ENCODE results near the gene PADI3. TPM values are rescaled to one million over a fixed set of nuclear protein-coding genes. Genes with fewer than 3 reads are reported as not detected.

The PADI3 gene
- total and polyA plus RNA-seq, 9 of the 15 experiments (the other 6 are each of a cell fraction or from before 2014, with no cell fraction given) = not detected

DNA sequence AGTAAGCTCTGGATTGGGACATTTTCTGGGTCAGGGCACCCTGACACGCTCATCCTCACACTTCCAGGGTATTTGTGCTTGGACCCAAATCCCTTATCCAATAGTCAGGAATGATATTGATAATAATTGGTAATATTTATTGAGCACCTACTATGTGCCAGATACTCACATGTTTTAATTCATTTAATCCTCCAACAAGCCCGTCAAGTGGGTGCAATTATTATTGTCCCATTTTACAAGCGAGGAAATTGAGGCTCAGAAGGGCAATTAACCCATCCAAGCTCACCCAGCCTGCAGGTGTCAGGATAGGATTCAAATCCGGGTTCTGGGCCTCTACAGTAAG lies 11.4 kb upstream of the PADI3 start:
- ChIA-PET POLR2A (interaction anchor here (1.3 to 1.4 kb wide), 2 partner anchors 11 to 15 kb away, joined by 4 to 5 read pairs; partner anchors contain the start of gene PADI3), CTCF (ENCODE audit: low intra/inter-chr PET ratio) (interaction anchor here (0.7 to 3.6 kb wide), 5 partner anchors 111 to 616 kb away, joined by 3 to 58 read pairs (median 4); no protein-coding TSS in a partner anchor)
- Histone ChIP-seq H3K4me3 (no peak overlapping the region), H3K79me2 (ENCODE audit: control insufficient read depth, insufficient read depth, low read length) (no peaks in the 10 kb centered on the region), H3K9me1 (ENCODE audit: control insufficient read depth, insufficient read depth, low read length) (peaks cover 4% of the 10 kb centered on the region), H3K27me3 (ENCODE audit: control insufficient read depth in 2 of 2, insufficient read depth in 2 of 2, low read length in 2 of 2) (peaks cover 16 to 53% of the 10 kb centered on the region in 2 experiments), H3K9me3 (replicated peaks; ENCODE audit: control insufficient read depth, insufficient read depth, low read depth, low read length) (no peaks in the 10 kb centered on the region), H4K20me1 (replicated peaks; ENCODE audit: control insufficient read depth, insufficient read depth, low read length) (peaks cover 7% of the 10 kb centered on the region), H2AFZ (ENCODE audit: low read depth, low read length) (no peak overlapping the region), H3K9ac (ENCODE audit: insufficient read depth in 1 of 2, low read depth in 2 of 2, low read length in 2 of 2) (no peak overlapping the region; a peak in 1 of 4 replicates), H3K36me3 (ENCODE audit: control insufficient read depth, insufficient read depth, low read length) (no peaks in the 10 kb centered on the region), H3K4me2 (ENCODE audit: insufficient read depth, low read length) (no peak overlapping the region), H3K4me1 (replicated peaks in 1 of 2; ENCODE audit: control insufficient read depth in 2 of 2, insufficient read depth in 2 of 2, low read length in 2 of 2) (peaks cover 0 to 3% of the 10 kb centered on the region in 2 experiments; a peak in 1 of 5 replicates), H3K27ac (ENCODE audit: extremely low read depth, low read depth, low read length) (no peak overlapping the region)
- ATAC-seq (no peak), DNase-seq (ENCODE audit: extremely low read depth in 1 of 4, low spot score in 3 of 4) (no peak), FAIRE-seq (no peak)
- BruUV-seq (replicated peaks) = no TSS peak
- 11% methylated on average over 4 of the region's 4 CpGs for WGBS (ENCODE audit: insufficient coverage, low coverage, missing lambda C conversion rate)
- intact Hi-C loops (cut with micrococcal nuclease) (loop anchor here (1.0 to 5.0 kb wide), 4 partner anchors 112 to 615 kb away; no protein-coding TSS in a partner anchor), in situ Hi-C loops (cut with MboI) (no loop called here)
- TF ChIP-seq RAD21 (CRISPR knock-in tag; conservative IDR thresholded peaks at IDR 0.05 in 1 of 2, IDR thresholded peaks at IDR 0.05 in 1 of 2) = peak in 1 of 2 experiments; percentile 12; a peak in 1 of 4 replicates
- TF ChIP-seq CREB3 (tag; conservative IDR thresholded peaks at IDR 0.05; ENCODE audit: low read depth) = no peak
- TF ChIP-seq CTCF (IDR thresholded peaks at IDR 0.05 in 2 of 3, conservative IDR thresholded peaks at IDR 0.05 in 1 of 3; ENCODE audit: insufficient read depth in 2 of 3, low read depth in 1 of 3, low read length in 3 of 3) = peak in 1 of 3 experiments; percentile 30; a peak in 1 of 6 replicates
- TF ChIP-seq RBM25 (IDR thresholded peaks at IDR 0.05; ENCODE audit: low read depth, low read length, severe bottlenecking) = peak; percentile 8
- TF ChIP-seq KLF13 (tag; IDR thresholded peaks at IDR 0.05; ENCODE audit: borderline replicate concordance, low read depth) = no peak
- TF ChIP-seq REST (IDR thresholded peaks at IDR 0.05; ENCODE audit: borderline replicate concordance) = peak; percentile 7; the same call in 1 of the 2 replicates
- TF ChIP-seq REST (CRISPR knock-in tag; IDR thresholded peaks at IDR 0.05; ENCODE audit: low read depth) = no peak
